ENCODE data around the gene VIPR2.

The VIPR2 gene

GRCh38 chr7:159149488-159149887 is 4.8 kb upstream of the VIPR2 start:
- Mint-ChIP-seq H3K27me3 (peaks cover 6% of the 10 kb centered on the region), H3K4me3 (no peak overlapping the region), H3K4me1 (no peaks in the 10 kb centered on the region), H3K9me3 (no peaks in the 10 kb centered on the region), H3K36me3 (no peaks in the 10 kb centered on the region), H3K27ac (no peak overlapping the region)
- ATAC-seq (ENCODE audit: low read depth) (no peak), DNase-seq (ENCODE audit: low spot score in 2 of 2) (no peak)

GRCh38 chr7:159148430-159149395 is 4.0 kb upstream of the VIPR2 start:
- Mint-ChIP-seq H3K4me1 (no peaks in the 10 kb centered on the region), H3K27me3 (peaks cover 6% of the 10 kb centered on the region), H3K9me3 (no peaks in the 10 kb centered on the region), H3K27ac (no peak overlapping the region), H3K36me3 (no peaks in the 10 kb centered on the region), H3K4me3 (no peak overlapping the region)
- DNase-seq (ENCODE audit: low spot score in 2 of 2) (no peak), ATAC-seq (ENCODE audit: low read depth) (no peak)

GRCh38 chr7:159147687-159148086 is 3.0 kb upstream of the VIPR2 start:
- H3K27ac Mint-ChIP-seq: no peak overlapping the region
- H3K9me3 Mint-ChIP-seq: no peaks in the 10 kb centered on the region
- peaks cover 8% of the 10 kb centered on the region for H3K27me3 Mint-ChIP-seq

GRCh38 chr7:159147246-159147645 is 2.6 kb upstream of the VIPR2 start:
- no peaks in the 10 kb centered on the region for H3K4me1 Mint-ChIP-seq
- H3K27me3 Mint-ChIP-seq: peaks cover 8% of the 10 kb centered on the region
- no peaks in the 10 kb centered on the region for H3K36me3 Mint-ChIP-seq
- no peaks in the 10 kb centered on the region for H3K9me3 Mint-ChIP-seq
- no peak for DNase-seq (ENCODE audit: low spot score in 2 of 2)
- ATAC-seq (ENCODE audit: low read depth): no peak
- H3K4me3 Mint-ChIP-seq: no peak overlapping the region
- H3K27ac Mint-ChIP-seq: no peak overlapping the region

More at GRCh38 chr7:159147687-159148086, 3.0 kb upstream of the VIPR2 start:
- Mint-ChIP-seq H3K36me3 (no peaks in the 10 kb centered on the region), H3K4me1 (no peaks in the 10 kb centered on the region), H3K4me3 (no peak overlapping the region)
- DNase-seq (ENCODE audit: low spot score in 2 of 2): no peak
- no peak for ATAC-seq (ENCODE audit: low read depth)

GRCh38 chr7:159146084-159146858 is 1.6 kb upstream of the VIPR2 start:
- ATAC-seq (ENCODE audit: low read depth) (no peak), DNase-seq (ENCODE audit: low spot score in 2 of 2) (no peak)
- peaks cover 5% of the 10 kb centered on the region for H3K27me3 Mint-ChIP-seq
- no peak overlapping the region for H3K4me3 Mint-ChIP-seq
- no peak overlapping the region for H3K27ac Mint-ChIP-seq
- no peaks in the 10 kb centered on the region for H3K4me1 Mint-ChIP-seq
- H3K36me3 Mint-ChIP-seq: no peaks in the 10 kb centered on the region
- no peaks in the 10 kb centered on the region for H3K9me3 Mint-ChIP-seq

- no peak overlapping the region for H3K27ac Mint-ChIP-seq
- DNase-seq (ENCODE audit: low spot score in 2 of 2) (no peak), ATAC-seq (ENCODE audit: low read depth) (no peak)
- H3K9me3 Mint-ChIP-seq: no peaks in the 10 kb centered on the region
- no peaks in the 10 kb centered on the region for H3K4me1 Mint-ChIP-seq
- no peaks in the 10 kb centered on the region for H3K36me3 Mint-ChIP-seq
- no peak overlapping the region for H3K4me3 Mint-ChIP-seq
- H3K27me3 Mint-ChIP-seq: peaks cover 5% of the 10 kb centered on the region
Measured at GRCh38 chr7:159145490-159145855, 806 bp upstream of the VIPR2 start.

- no peak for DNase-seq (ENCODE audit: low spot score in 2 of 2)
- Mint-ChIP-seq H3K27me3 (peaks cover 5% of the 10 kb centered on the region), H3K36me3 (no peaks in the 10 kb centered on the region), H3K27ac (no peak overlapping the region), H3K4me1 (no peaks in the 10 kb centered on the region), H3K4me3 (no peak overlapping the region), H3K9me3 (no peaks in the 10 kb centered on the region)
- ATAC-seq (ENCODE audit: low read depth): no peak
Measured at GRCh38 chr7:159143780-159144757, 598 bp downstream of the VIPR2 start.

- Mint-ChIP-seq H3K36me3 (no peaks in the 10 kb centered on the region), H3K4me1 (no peaks in the 10 kb centered on the region), H3K4me3 (no peak overlapping the region), H3K27ac (no peak overlapping the region), H3K9me3 (no peaks in the 10 kb centered on the region), H3K27me3 (peaks cover 5% of the 10 kb centered on the region)
- no peak for DNase-seq (ENCODE audit: low spot score in 2 of 2)
- ATAC-seq (ENCODE audit: low read depth): no peak
Measured at GRCh38 chr7:159142730-159143129, 1.9 kb downstream of the VIPR2 start.

GRCh38 chr7:159142199-159142598 is 2.5 kb downstream of the VIPR2 start:
- Mint-ChIP-seq H3K9me3 (no peaks in the 10 kb centered on the region), H3K4me3 (no peak overlapping the region), H3K27ac (no peak overlapping the region), H3K27me3 (peaks cover 5% of the 10 kb centered on the region), H3K36me3 (no peaks in the 10 kb centered on the region), H3K4me1 (no peaks in the 10 kb centered on the region)
- ATAC-seq (ENCODE audit: low read depth) (no peak), DNase-seq (ENCODE audit: low spot score in 2 of 2) (no peak)

- Mint-ChIP-seq H3K36me3 (no peaks in the 10 kb centered on the region), H3K4me3 (no peak overlapping the region), H3K27me3 (peaks cover 5% of the 10 kb centered on the region), H3K9me3 (no peaks in the 10 kb centered on the region), H3K27ac (no peak overlapping the region), H3K4me1 (no peaks in the 10 kb centered on the region)
- DNase-seq (ENCODE audit: low spot score in 2 of 2) (no peak), ATAC-seq (ENCODE audit: low read depth) (no peak)
Measured at GRCh38 chr7:159141660-159142059, 3.0 kb downstream of the VIPR2 start.

- Mint-ChIP-seq H3K36me3 (no peaks in the 10 kb centered on the region), H3K4me3 (no peak overlapping the region), H3K27me3 (peaks cover 5% of the 10 kb centered on the region), H3K9me3 (no peaks in the 10 kb centered on the region), H3K27ac (no peak overlapping the region), H3K4me1 (no peaks in the 10 kb centered on the region)
- ATAC-seq (ENCODE audit: low read depth) (no peak), DNase-seq (ENCODE audit: low spot score in 2 of 2) (no peak)
Measured at GRCh38 chr7:159141167-159141566, 3.5 kb downstream of the VIPR2 start.

GRCh38 chr7:159140170-159140910 is 4.3 kb downstream of the VIPR2 start:
- peaks cover 5% of the 10 kb centered on the region for H3K27me3 Mint-ChIP-seq
- H3K9me3 Mint-ChIP-seq: no peaks in the 10 kb centered on the region
- no peaks in the 10 kb centered on the region for H3K4me1 Mint-ChIP-seq
- ATAC-seq (ENCODE audit: low read depth) (no peak), DNase-seq (ENCODE audit: low spot score in 2 of 2) (no peak)
- H3K36me3 Mint-ChIP-seq: no peaks in the 10 kb centered on the region
- no peak overlapping the region for H3K27ac Mint-ChIP-seq
- H3K4me3 Mint-ChIP-seq: no peak overlapping the region

GRCh38 chr7:159139639-159140038 is 5.0 kb downstream of the VIPR2 start:
- DNase-seq (ENCODE audit: low spot score in 2 of 2): no peak
- no peak for ATAC-seq (ENCODE audit: low read depth)
- Mint-ChIP-seq H3K4me1 (no peaks in the 10 kb centered on the region), H3K27ac (no peak overlapping the region), H3K4me3 (no peak overlapping the region), H3K9me3 (no peaks in the 10 kb centered on the region), H3K27me3 (peaks cover 5% of the 10 kb centered on the region), H3K36me3 (no peaks in the 10 kb centered on the region)

All from memory B cell (primary cell).